Heart left ventricle (tissue), 13 donors: ENCODE results near the gene MCC.

Experiments
- CTCF ChIP-seq, 12 donors: fragments of 200-600 bp; sonication (generic) in 4 of 12; IDR thresholded peaks; one replicate each; pipeline versions ENCODE4 v1.5.0 to v1.8.0; 2018 to 2022; ENCODE audit warnings: antibody characterized with exemption in 12 of 12, mild to moderate bottlenecking in 5 of 12
- POLR2A ChIP-seq, 2 donors: fragments of 450-650 bp; IDR thresholded peaks; one replicate each; pipeline ENCODE4 v1.6.1; 2017; ENCODE audit warnings: antibody characterized with exemption in 2 of 2, mild to moderate bottlenecking in 2 of 2, moderate library complexity in 2 of 2
- donor health status: ischemic (EF 13 %, LVEDD 7.1; RV severe dilation, severe dysfunction).
- donor health status: DM: no; HTN: yes; CAD: no.
- donor health status: DM: no; HTN: no; CAD: no.
- donor health status: ischemic (EF 25% LVEDD 6.9; RV normal size, moderate dysfunction).
- donor health status: ischemic (EF 25% LVEDD 5.7; RV mildly dilated, moderate dysfunction).
- donor health status: ischemic (EF 35%, LVEDD 5.7; RV mildly dilated, moderate dysfunction).
- donor health status: nonischemic (EF 11% LVEDD 7.7; RV severe dilation, severe dysfunction).
- donor health status: DM: yes; HTN: yes; CAD: no.
- donor health status: PGD.
- donor health status: ischemic (EF 29% LVEDD 5.4; RV normal size, mild dysfunction).
- donor health status: nonischemic (EF 23%, LVEDD 6.1; RV moderate dilation, normal function).

GRCh38 chr5:113354055-113354454 is 134.2 kb downstream of the MCC start:
- TF ChIP-seq CTCF (IDR thresholded peaks at IDR 0.05): no peak
- no peak for TF ChIP-seq POLR2A (IDR thresholded peaks at IDR 0.05)
